TTC549 (cell line): ENCODE data around the gene PDE9A.

Experiments used
- FAIRE-seq: peaks from 2 replicates; lab custom pipeline; 2012; peaks lifted over from hg19 to GRCh38; lab: Jason Lieb, UNC

The PDE9A gene

GRCh38 chr21:42759594-42759927 lies 106.1 kb downstream of the PDE9A start:
- no peak for FAIRE-seq

- no peak for FAIRE-seq
Measured at GRCh38 chr21:42760361-42760950, 107.0 kb downstream of the PDE9A start.

- no peak for FAIRE-seq
Measured at GRCh38 chr21:42760951-42761751, 107.7 kb downstream of the PDE9A start.

GRCh38 chr21:42761776-42762335 lies 108.4 kb downstream of the PDE9A start:
- FAIRE-seq: no peak

GRCh38 chr21:42763581-42764442 lies 110.4 kb downstream of the PDE9A start:
- no peak for FAIRE-seq

GRCh38 chr21:42764443-42764760 lies 111.0 kb downstream of the PDE9A start:
- FAIRE-seq: no peak

- FAIRE-seq: no peak
Measured at GRCh38 chr21:42764883-42765282, 111.5 kb downstream of the PDE9A start.

GRCh38 chr21:42765656-42766055 lies 112.2 kb downstream of the PDE9A start:
- FAIRE-seq: no peak

- FAIRE-seq: no peak
Measured at GRCh38 chr21:42766739-42767560, 113.5 kb downstream of the PDE9A start.

- FAIRE-seq: no peak
Measured at GRCh38 chr21:42767561-42767835, 114.1 kb downstream of the PDE9A start.

GRCh38 chr21:42768324-42769121 lies 115.1 kb downstream of the PDE9A start:
- FAIRE-seq: no peak

GRCh38 chr21:42769183-42769819 lies 115.9 kb downstream of the PDE9A start:
- no peak for FAIRE-seq

GRCh38 chr21:42769820-42770716 lies 116.6 kb downstream of the PDE9A start:
- FAIRE-seq: no peak

GRCh38 chr21:42770717-42771502 lies 117.5 kb downstream of the PDE9A start:
- FAIRE-seq: no peak

- FAIRE-seq: no peak
Measured at GRCh38 chr21:42771503-42771805, 118.0 kb downstream of the PDE9A start.

GRCh38 chr21:42775123-42775522 lies 121.7 kb downstream of the PDE9A start:
- FAIRE-seq: no peak

GRCh38 chr21:42775891-42776290 lies 122.5 kb downstream of the PDE9A start:
- no peak for FAIRE-seq

GRCh38 chr21:42777064-42777756 lies 123.8 kb downstream of the PDE9A start:
- FAIRE-seq: no peak
